AG09319 (cell line): ENCODE results near the gene PLCL1.

Experiments used
- DNase-seq: peaks from one replicate; pipeline ENCODE4 v3.0.0-alpha.2; 2010; ENCODE audit warnings: low read depth; ENCODE audit errors: extremely low read depth
- TF ChIP-seq, protein P1 (sequence below): IDR thresholded peaks from 2 replicates; pipeline ENCODE4 v1.5.1; 2011; ENCODE audit warnings: low read depth, mild to moderate bottlenecking, inconsistent platforms, low read length, moderate library complexity

PLCL1 gene

DNA sequence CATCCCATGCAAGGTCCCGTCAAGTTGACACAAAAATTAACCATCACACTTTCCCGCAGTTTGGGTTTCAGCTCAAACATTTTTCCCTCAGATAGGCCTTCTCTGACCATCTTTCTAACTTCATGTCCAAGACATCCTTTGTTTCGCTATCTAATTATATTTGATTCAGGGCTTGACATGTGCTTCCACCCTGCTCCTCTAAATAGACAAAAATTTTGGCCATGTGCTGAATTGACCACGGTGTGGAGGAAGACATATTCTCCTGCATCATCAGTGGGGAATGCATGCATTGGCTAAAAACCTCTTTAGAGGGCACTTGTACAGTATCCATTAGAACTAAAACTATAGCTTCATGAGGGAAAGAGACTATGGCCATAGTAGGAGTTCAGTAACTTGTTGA is 81.2 kb downstream of the PLCL1 start:
- no peak for DNase-seq

DNA sequence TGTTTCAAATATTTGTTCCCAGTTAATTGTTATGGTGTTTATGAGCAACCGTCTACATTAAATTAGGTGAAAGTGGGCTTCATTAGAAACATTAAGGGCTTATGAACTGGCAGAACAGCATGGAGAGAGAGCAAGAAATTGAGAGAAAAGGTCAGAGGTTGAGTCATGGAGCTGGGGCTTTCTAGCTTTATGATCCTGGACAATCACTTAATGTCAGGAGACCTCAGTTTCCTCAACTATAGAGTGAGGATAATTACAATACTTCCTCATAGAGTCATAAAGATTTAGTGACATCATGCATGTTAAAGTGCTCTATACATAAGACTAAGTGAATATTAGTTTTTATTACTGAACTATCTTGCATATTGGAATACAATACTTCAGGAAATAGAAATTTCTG is 83.9 kb downstream of the PLCL1 start:
- TF ChIP-seq, protein P1, sequence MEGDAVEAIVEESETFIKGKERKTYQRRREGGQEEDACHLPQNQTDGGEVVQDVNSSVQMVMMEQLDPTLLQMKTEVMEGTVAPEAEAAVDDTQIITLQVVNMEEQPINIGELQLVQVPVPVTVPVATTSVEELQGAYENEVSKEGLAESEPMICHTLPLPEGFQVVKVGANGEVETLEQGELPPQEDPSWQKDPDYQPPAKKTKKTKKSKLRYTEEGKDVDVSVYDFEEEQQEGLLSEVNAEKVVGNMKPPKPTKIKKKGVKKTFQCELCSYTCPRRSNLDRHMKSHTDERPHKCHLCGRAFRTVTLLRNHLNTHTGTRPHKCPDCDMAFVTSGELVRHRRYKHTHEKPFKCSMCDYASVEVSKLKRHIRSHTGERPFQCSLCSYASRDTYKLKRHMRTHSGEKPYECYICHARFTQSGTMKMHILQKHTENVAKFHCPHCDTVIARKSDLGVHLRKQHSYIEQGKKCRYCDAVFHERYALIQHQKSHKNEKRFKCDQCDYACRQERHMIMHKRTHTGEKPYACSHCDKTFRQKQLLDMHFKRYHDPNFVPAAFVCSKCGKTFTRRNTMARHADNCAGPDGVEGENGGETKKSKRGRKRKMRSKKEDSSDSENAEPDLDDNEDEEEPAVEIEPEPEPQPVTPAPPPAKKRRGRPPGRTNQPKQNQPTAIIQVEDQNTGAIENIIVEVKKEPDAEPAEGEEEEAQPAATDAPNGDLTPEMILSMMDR = no peak
- DNase-seq = no peak

More for the DNA sequence above, 81.2 kb downstream of the PLCL1 start:
- TF ChIP-seq, protein P1 = no peak

DNA sequence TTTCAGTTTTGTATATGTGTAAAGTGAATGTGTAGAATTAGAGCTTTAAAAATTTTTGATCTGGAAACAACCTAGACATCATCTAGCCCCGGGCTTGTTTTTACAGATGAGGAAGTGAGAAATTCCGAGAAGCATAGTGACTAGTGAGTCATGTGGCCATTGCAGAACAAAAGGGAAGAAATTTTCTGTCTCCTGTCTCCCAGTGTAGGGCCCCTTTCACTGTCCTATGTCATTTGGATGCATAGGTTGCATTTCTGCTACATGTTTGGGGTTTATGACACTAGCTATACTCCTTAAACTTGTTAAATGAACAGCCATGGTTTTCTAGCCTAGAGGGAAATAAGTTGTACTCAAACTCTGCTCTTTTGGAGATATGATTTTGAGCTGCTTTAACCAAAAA is 84.6 kb downstream of the PLCL1 start:
- TF ChIP-seq, protein P1 = no peak
- DNase-seq = no peak

DNA sequence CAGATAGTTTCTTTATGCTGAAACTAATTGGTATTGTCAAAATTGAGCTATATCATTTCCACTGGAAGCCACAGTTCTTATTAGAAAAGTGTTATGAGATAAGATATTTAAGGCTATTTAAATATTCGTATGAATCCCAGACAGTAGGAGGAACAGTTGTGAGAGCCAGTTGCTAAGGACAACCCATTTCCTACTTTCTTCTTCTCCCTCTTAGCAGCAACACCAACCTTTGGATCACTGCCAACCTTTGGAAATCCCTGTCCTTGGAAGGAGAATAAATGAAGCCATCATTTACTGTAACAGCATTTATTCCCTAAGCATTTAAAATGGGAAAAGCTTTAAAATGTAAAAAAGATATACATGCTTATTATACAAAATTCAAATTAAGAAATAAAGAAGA is 85.8 kb downstream of the PLCL1 start:
- no peak for DNase-seq

DNA sequence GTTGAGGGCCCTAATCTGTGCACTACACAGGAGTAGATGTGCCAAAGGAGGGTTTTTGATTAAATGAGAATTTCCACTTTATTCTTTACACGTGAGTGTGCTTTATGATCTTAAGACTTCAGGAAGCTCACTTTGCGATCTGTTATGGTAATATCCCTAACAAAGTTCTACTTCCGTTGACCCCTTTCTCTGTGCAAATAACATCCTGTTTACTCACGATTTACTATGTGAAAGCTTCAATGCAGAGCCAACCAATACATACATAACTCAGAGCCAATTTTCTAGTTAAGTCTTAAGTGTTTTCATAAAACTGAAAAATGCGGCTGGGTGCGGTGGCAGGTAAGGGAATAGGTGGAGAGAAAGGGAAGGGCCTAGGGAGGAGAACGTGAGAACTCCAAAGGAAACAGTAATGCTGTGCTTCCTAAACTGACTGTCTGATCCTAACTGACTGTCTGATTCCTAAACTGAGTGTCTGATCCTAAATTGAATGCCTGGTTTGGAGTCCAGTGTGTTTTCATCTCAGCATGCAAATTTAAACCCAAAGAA is 87.6 kb downstream of the PLCL1 start:
- TF ChIP-seq, protein P1 = no peak
- no peak for DNase-seq

More for the DNA sequence above, 85.8 kb downstream of the PLCL1 start:
- TF ChIP-seq, protein P1 = no peak

DNA sequence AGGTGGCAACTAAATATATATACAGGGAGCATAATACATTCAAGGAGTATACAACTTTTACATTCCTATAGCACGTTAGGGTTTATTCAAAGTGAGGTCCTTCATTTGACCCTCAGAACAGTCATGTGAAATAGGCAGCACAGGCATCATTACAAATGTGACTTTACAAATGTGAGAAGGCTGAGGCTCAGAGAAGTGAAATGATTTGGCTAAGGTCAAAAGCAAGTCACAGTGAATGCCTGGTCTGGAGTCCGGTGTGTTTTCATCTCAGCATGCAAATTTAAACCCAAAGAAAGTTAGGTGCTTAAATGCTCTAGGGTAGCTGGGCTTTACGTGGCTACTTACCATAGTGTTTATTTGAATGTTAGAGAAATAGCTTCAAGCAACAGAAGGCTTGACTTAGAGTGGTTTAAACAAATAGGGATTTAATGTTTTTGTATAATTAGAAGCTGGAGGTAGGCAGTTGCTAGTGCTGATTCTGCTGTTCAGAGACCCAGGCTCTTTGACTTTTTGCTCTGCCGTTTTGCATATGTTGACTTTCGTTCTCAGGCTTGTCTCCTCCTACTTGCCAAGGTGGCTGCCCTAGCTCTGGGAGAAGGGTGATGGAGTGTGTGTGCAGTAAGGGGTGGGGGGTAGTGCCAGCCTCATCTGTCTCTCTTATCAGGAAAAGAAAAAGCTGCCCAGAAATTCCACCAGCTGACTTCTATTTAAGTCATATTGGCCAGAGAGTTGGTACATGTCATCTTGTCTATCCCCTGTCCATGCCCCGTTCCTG is 89.2 kb downstream of the PLCL1 start:
- DNase-seq = no peak
- TF ChIP-seq, protein P1 = no peak

DNA sequence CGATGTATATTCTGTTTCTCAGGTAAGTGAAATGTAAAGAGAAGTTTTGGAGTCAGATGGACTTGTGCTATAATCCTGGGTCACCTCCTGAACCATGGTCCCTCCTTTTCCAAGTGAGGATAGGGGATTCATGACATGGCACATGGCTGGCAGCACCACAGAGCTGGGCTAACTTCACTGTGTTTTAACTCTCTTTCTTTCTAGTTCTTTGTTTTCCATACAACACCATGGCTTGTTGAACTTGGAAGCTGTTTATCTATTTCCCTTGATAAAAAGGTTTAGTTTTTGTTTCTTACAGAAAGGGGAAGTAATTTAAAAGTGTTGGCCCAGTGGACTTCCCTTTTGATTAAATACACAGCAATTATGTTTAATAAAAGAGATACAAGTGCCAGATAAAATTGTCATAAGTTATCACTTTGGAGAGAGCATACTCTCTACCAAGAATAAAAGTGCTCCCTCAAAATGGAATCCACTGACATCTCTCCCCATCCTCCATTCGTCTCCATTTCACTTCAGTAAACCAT is 90.4 kb downstream of the PLCL1 start:
- no peak for DNase-seq
- TF ChIP-seq, protein P1 = no peak
